HG02970 (cell line): ENCODE data around the gene TTC33.

Source experiments
- ATAC-seq: cut with Tn5 transposase; IDR thresholded peaks from one replicate; pipeline ENCODE4 v1.9.1; 2021; ENCODE audit warnings: mild to moderate bottlenecking, moderate library complexity, moderate number of reproducible peaks; ENCODE audit not compliant: unreplicated experiment, low FRiP score

TTC33 gene

GRCh38 chr5:40497573-40497972, 258.2 kb downstream of the TTC33 start:
- no peak for ATAC-seq

GRCh38 chr5:40495237-40495635, 260.5 kb downstream of the TTC33 start:
- no peak for ATAC-seq

GRCh38 chr5:40494631-40495236, 261.0 kb downstream of the TTC33 start:
- ATAC-seq: no peak

- no peak for ATAC-seq
Observed at GRCh38 chr5:40492056-40492455, 263.7 kb downstream of the TTC33 start.

- no peak for ATAC-seq
Observed at GRCh38 chr5:40491644-40492043, 264.1 kb downstream of the TTC33 start.

GRCh38 chr5:40490464-40491111, 265.2 kb downstream of the TTC33 start:
- peak; percentile 56 for ATAC-seq

- ATAC-seq: no peak
Observed at GRCh38 chr5:40489421-40489820, 266.3 kb downstream of the TTC33 start.

GRCh38 chr5:40486437-40487275, 269.1 kb downstream of the TTC33 start:
- ATAC-seq: peak; percentile 52

GRCh38 chr5:40485021-40485998, 270.5 kb downstream of the TTC33 start:
- ATAC-seq: peak; percentile 43

- ATAC-seq: peak; percentile 48
Observed at GRCh38 chr5:40484495-40484894, 271.3 kb downstream of the TTC33 start.

- ATAC-seq: no peak
Observed at GRCh38 chr5:40483316-40483715, 272.4 kb downstream of the TTC33 start.

- ATAC-seq: no peak
Observed at GRCh38 chr5:40481241-40481640, 274.5 kb downstream of the TTC33 start.

- ATAC-seq: no peak
Observed at GRCh38 chr5:40480392-40480791, 275.4 kb downstream of the TTC33 start.

GRCh38 chr5:40479939-40480338, 275.8 kb downstream of the TTC33 start:
- ATAC-seq: no peak

- no peak for ATAC-seq
Observed at GRCh38 chr5:40478766-40479165, 277.0 kb downstream of the TTC33 start.

GRCh38 chr5:40477856-40478546, 277.8 kb downstream of the TTC33 start:
- no peak for ATAC-seq

GRCh38 chr5:40475561-40475960, 280.2 kb downstream of the TTC33 start:
- no peak for ATAC-seq

- no peak for ATAC-seq
Observed at GRCh38 chr5:40474250-40474649, 281.5 kb downstream of the TTC33 start.

- no peak for ATAC-seq
Observed at GRCh38 chr5:40465416-40465815, 290.3 kb downstream of the TTC33 start.

GRCh38 chr5:40464511-40464910, 291.2 kb downstream of the TTC33 start:
- ATAC-seq: no peak
